Trophoblast cell (in vitro differentiated cells and primary cell): Measurements from ENCODE around the gene COL1A1.

Experiments used
- DNase-seq, 2 donors: peaks; one replicate each; pipeline ENCODE4 v3.0.0-alpha.2; 2016
- H2AFZ ChIP-seq: 2 replicates; pipeline ENCODE4 v1.6.1; 2013; ENCODE audit warnings: low read length, moderate library complexity, mild to moderate bottlenecking; ENCODE audit not compliant: insufficient read depth, poor library complexity
- H2AK5ac ChIP-seq: 2 replicates; pipeline ENCODE4 v1.6.1; 2013; ENCODE audit warnings: mild to moderate bottlenecking, low read length
- H2BK120ac ChIP-seq: 2 replicates; pipeline ENCODE4 v1.6.1; 2013; ENCODE audit warnings: low read length, mild to moderate bottlenecking, moderate library complexity; ENCODE audit not compliant: insufficient read depth, poor library complexity
- H2BK12ac ChIP-seq: 2 replicates; pipeline ENCODE4 v1.6.1; 2013; ENCODE audit warnings: mild to moderate bottlenecking, low read length, moderate library complexity
- H2BK5ac ChIP-seq: 2 replicates; pipeline ENCODE4 v1.6.1; 2013; ENCODE audit warnings: low read length, low read depth, moderate library complexity, mild to moderate bottlenecking; ENCODE audit not compliant: poor library complexity
- H3K14ac ChIP-seq: 2 replicates; pipeline ENCODE4 v1.6.1; 2013; ENCODE audit warnings: mild to moderate bottlenecking, low read length
- H3K18ac ChIP-seq: 2 replicates; pipeline ENCODE4 v1.6.1; 2013; ENCODE audit warnings: mild to moderate bottlenecking, low read length
- H3K23ac ChIP-seq: 2 replicates; pipeline ENCODE4 v1.6.1; 2013; ENCODE audit warnings: low read length
- H3K27ac ChIP-seq: 2 replicates; pipeline ENCODE4 v1.5.1; 2013; ENCODE audit warnings: low read depth, mild to moderate bottlenecking, inconsistent platforms, low read length, moderate library complexity
- H3K27me3 ChIP-seq: 2 replicates; pipeline ENCODE4 v1.6.1; 2013; ENCODE audit warnings: inconsistent platforms, mild to moderate bottlenecking, low read length, moderate library complexity; ENCODE audit not compliant: insufficient read depth
- H3K36me3 ChIP-seq, 2 experiments: 1 replicate in 1 of 2; 2 replicates in 1 of 2; pipeline ENCODE4 v1.6.1; 2013; ENCODE audit warnings: low read length in 2 of 2, mild to moderate bottlenecking in 2 of 2, moderate library complexity in 1 of 2; ENCODE audit not compliant: insufficient read depth in 2 of 2, control insufficient read depth in 1 of 2
- H3K4ac ChIP-seq: 2 replicates; pipeline ENCODE4 v1.6.1; 2013; ENCODE audit warnings: low read depth, mild to moderate bottlenecking, low read length, moderate library complexity
- H3K4me1 ChIP-seq, 2 experiments: 1 replicate in 1 of 2; 2 replicates in 1 of 2; pipeline ENCODE4 v1.6.1; 2013; ENCODE audit warnings: low read length in 2 of 2, mild to moderate bottlenecking in 2 of 2, moderate library complexity in 1 of 2; ENCODE audit not compliant: insufficient read depth in 2 of 2, control insufficient read depth in 1 of 2
- H3K4me2 ChIP-seq: 2 replicates; pipeline ENCODE4 v1.6.1; 2013; ENCODE audit warnings: inconsistent platforms, mild to moderate bottlenecking, low read length, moderate library complexity
- H3K4me3 ChIP-seq: 2 replicates; pipeline ENCODE4 v1.5.1; 2013; ENCODE audit warnings: mild to moderate bottlenecking, low read depth, low read length, inconsistent platforms
- H3K79me1 ChIP-seq: one replicate; pipeline ENCODE4 v1.6.1; 2013; ENCODE audit warnings: low read length
- H3K79me2 ChIP-seq: 2 replicates; pipeline ENCODE4 v1.6.1; 2013; ENCODE audit warnings: low read length, mild to moderate bottlenecking; ENCODE audit not compliant: control insufficient read depth, insufficient read depth, poor library complexity
- H3K9ac ChIP-seq: 2 replicates; pipeline ENCODE4 v1.6.1; 2013; ENCODE audit warnings: mild to moderate bottlenecking, low read length
- H3K9me3 ChIP-seq: 2 replicates; pipeline ENCODE4 v1.6.1; 2013; ENCODE audit warnings: low read depth, mild to moderate bottlenecking, control low read depth, inconsistent platforms, low read length; ENCODE audit not compliant: insufficient read depth
- H4K12ac ChIP-seq: 2 replicates; pipeline ENCODE4 v1.6.1; 2013; ENCODE audit warnings: low read depth, mild to moderate bottlenecking, low read length, moderate library complexity
- H4K8ac ChIP-seq: 2 replicates; pipeline ENCODE4 v1.6.1; 2013; ENCODE audit warnings: low read depth, mild to moderate bottlenecking, low read length, moderate library complexity
- H4K91ac ChIP-seq: one replicate; pipeline ENCODE4 v1.6.1; 2013; ENCODE audit warnings: low read depth, mild to moderate bottlenecking, low read length, moderate library complexity
- WGBS: extraction: QIAGEN DNeasy Blood & Tissue Kit; methylation state at CpG from one replicate; pipeline ENCODE4 v1.1.7; 2013; ENCODE audit warnings: missing lambda C conversion rate; ENCODE audit not compliant: insufficient read length, insufficient coverage; ENCODE audit errors: extremely low coverage; 5-methylcytosine and 5-hydroxymethylcytosine counted together

COL1A1 gene

GRCh38 chr17:50196826-50197225, 4.6 kb downstream of the COL1A1 start:
- Histone ChIP-seq H3K79me2 (peaks cover 11% of the 10 kb centered on the region), H3K14ac (no peak overlapping the region), H2BK12ac (no peak overlapping the region), H3K4ac (no peak overlapping the region), H2AK5ac (no peak overlapping the region), H3K4me3 (no peak overlapping the region), H2AFZ (no peak overlapping the region), H2BK120ac (no peak overlapping the region), H4K8ac (no peak overlapping the region), H3K9me3 (no peaks in the 10 kb centered on the region), H2BK5ac (no peak overlapping the region), H4K12ac (no peak overlapping the region), H3K23ac (no peak overlapping the region), H3K9ac (no peak overlapping the region), H4K91ac (no peak overlapping the region), H3K79me1 (peaks cover 22% of the 10 kb centered on the region), H3K36me3 (peaks cover 69 to 75% of the 10 kb centered on the region in 2 experiments), H3K27me3 (no peaks in the 10 kb centered on the region), H3K4me2 (no peak overlapping the region), H3K4me1 (peaks cover 3 to 12% of the 10 kb centered on the region in 2 experiments), H3K27ac (no peak overlapping the region), H3K18ac (peak overlapping the region; percentile 31)
- no CpG with 5 or more reads among the region's 6 CpGs for WGBS
- no peak for DNase-seq

- Histone ChIP-seq H3K36me3 (peaks cover 77 to 83% of the 10 kb centered on the region in 2 experiments), H4K8ac (no peak overlapping the region), H3K9me3 (no peaks in the 10 kb centered on the region), H3K4me1 (peaks cover 0 to 6% of the 10 kb centered on the region in 2 experiments), H3K23ac (no peak overlapping the region), H3K79me2 (peaks cover 5% of the 10 kb centered on the region), H2BK12ac (no peak overlapping the region), H3K4me3 (no peak overlapping the region), H3K4ac (no peak overlapping the region), H3K27ac (no peak overlapping the region), H3K4me2 (no peak overlapping the region), H2BK120ac (no peak overlapping the region), H3K27me3 (no peaks in the 10 kb centered on the region), H2BK5ac (no peak overlapping the region), H2AFZ (no peak overlapping the region), H2AK5ac (no peak overlapping the region), H4K12ac (no peak overlapping the region), H4K91ac (no peak overlapping the region), H3K79me1 (peaks cover 14% of the 10 kb centered on the region), H3K18ac (peak overlapping the region; percentile 15), H3K9ac (no peak overlapping the region), H3K14ac (no peak overlapping the region)
- DNase-seq = no peak
- WGBS = no CpG with 5 or more reads among the region's 5 CpGs
Observed at GRCh38 chr17:50196036-50196435, 5.4 kb downstream of the COL1A1 start.

GRCh38 chr17:50194934-50195865, 6.2 kb downstream of the COL1A1 start:
- Histone ChIP-seq H4K12ac (no peak overlapping the region), H4K91ac (no peak overlapping the region), H3K14ac (no peak overlapping the region), H3K4ac (no peak overlapping the region), H2BK5ac (no peak overlapping the region), H3K79me2 (peaks cover 3% of the 10 kb centered on the region), H3K27me3 (no peaks in the 10 kb centered on the region), H3K9ac (no peak overlapping the region), H2BK12ac (no peak overlapping the region), H3K4me3 (no peak overlapping the region), H3K79me1 (peaks cover 10% of the 10 kb centered on the region), H3K23ac (no peak overlapping the region), H2AK5ac (no peak overlapping the region), H2BK120ac (no peak overlapping the region), H2AFZ (no peak overlapping the region), H3K36me3 (peaks cover 85 to 91% of the 10 kb centered on the region in 2 experiments), H3K18ac (peak overlapping the region; percentile 21), H3K27ac (no peak overlapping the region), H3K9me3 (peaks cover 2% of the 10 kb centered on the region), H3K4me1 (peaks cover 0 to 6% of the 10 kb centered on the region in 2 experiments), H4K8ac (no peak overlapping the region), H3K4me2 (no peak overlapping the region)
- DNase-seq = no peak
- WGBS = no CpG with 5 or more reads among the region's 17 CpGs

- Histone ChIP-seq H4K8ac (no peak overlapping the region), H3K9ac (no peak overlapping the region), H3K27ac (no peak overlapping the region), H3K79me1 (peaks cover 4% of the 10 kb centered on the region), H3K4me2 (no peak overlapping the region), H3K4me3 (no peak overlapping the region), H3K14ac (no peak overlapping the region), H4K91ac (no peak overlapping the region), H2BK120ac (no peak overlapping the region), H3K27me3 (no peaks in the 10 kb centered on the region), H3K79me2 (peaks cover 3% of the 10 kb centered on the region), H3K18ac (no peak overlapping the region), H3K9me3 (peaks cover 3% of the 10 kb centered on the region), H2AK5ac (no peak overlapping the region), H4K12ac (no peak overlapping the region), H3K23ac (no peak overlapping the region), H2BK12ac (no peak overlapping the region), H3K36me3 (peaks cover 92 to 97% of the 10 kb centered on the region in 2 experiments), H3K4ac (no peak overlapping the region), H2AFZ (no peak overlapping the region), H3K4me1 (peaks cover 0 to 6% of the 10 kb centered on the region in 2 experiments), H2BK5ac (no peak overlapping the region)
- no peak for DNase-seq
- WGBS = no CpG with 5 or more reads among the region's 25 CpGs
Observed at GRCh38 chr17:50194140-50194933, 7.1 kb downstream of the COL1A1 start.
